ENCODE data around the gene SHISA6.

Gene SHISA6

GRCh38 chr17:11539637-11540036, 298.6 kb downstream of the SHISA6 start:
- DNase-seq (ENCODE audit: low read depth): no peak

- no peak for DNase-seq (ENCODE audit: low read depth)
Measured at GRCh38 chr17:11545002-11545401, 304.0 kb downstream of the SHISA6 start.

GRCh38 chr17:11545696-11546095, 304.7 kb downstream of the SHISA6 start:
- no peak for DNase-seq (ENCODE audit: low read depth)

GRCh38 chr17:11547853-11548252, 306.8 kb downstream of the SHISA6 start:
- DNase-seq (ENCODE audit: low read depth): no peak

GRCh38 chr17:11548398-11548797, 307.4 kb downstream of the SHISA6 start:
- no peak for DNase-seq (ENCODE audit: low read depth)

- DNase-seq (ENCODE audit: low read depth): no peak
Measured at GRCh38 chr17:11550431-11550830, 309.4 kb downstream of the SHISA6 start.

- no peak for DNase-seq (ENCODE audit: low read depth)
Measured at GRCh38 chr17:11551442-11551841, 310.4 kb downstream of the SHISA6 start.

- DNase-seq (ENCODE audit: low read depth): no peak
Measured at GRCh38 chr17:11553135-11553534, 312.1 kb downstream of the SHISA6 start.

- DNase-seq (ENCODE audit: low read depth): no peak
Measured at GRCh38 chr17:11554042-11554441, 313.0 kb downstream of the SHISA6 start.

GRCh38 chr17:11554542-11554941, 313.5 kb downstream of the SHISA6 start:
- DNase-seq (ENCODE audit: low read depth): no peak

GRCh38 chr17:11555530-11555929, 314.5 kb downstream of the SHISA6 start:
- DNase-seq (ENCODE audit: low read depth): no peak

- DNase-seq (ENCODE audit: low read depth): no peak
Measured at GRCh38 chr17:11557727-11558452, 316.9 kb downstream of the SHISA6 start.

- no peak for DNase-seq (ENCODE audit: low read depth)
Measured at GRCh38 chr17:11558681-11559234, 317.7 kb downstream of the SHISA6 start.

GRCh38 chr17:11559601-11560000, 318.6 kb downstream of the SHISA6 start:
- no peak for DNase-seq (ENCODE audit: low read depth)

- DNase-seq (ENCODE audit: low read depth): no peak
Measured at GRCh38 chr17:11561281-11561680, 320.3 kb downstream of the SHISA6 start.

- DNase-seq (ENCODE audit: low read depth): no peak
Measured at GRCh38 chr17:11561702-11562101, 320.7 kb downstream of the SHISA6 start.

GRCh38 chr17:11564589-11565380, 323.8 kb downstream of the SHISA6 start:
- DNase-seq (ENCODE audit: low read depth): no peak

- DNase-seq (ENCODE audit: low read depth): no peak
Measured at GRCh38 chr17:11565591-11565990, 324.6 kb downstream of the SHISA6 start.

GRCh38 chr17:11578998-11579397, 338.0 kb downstream of the SHISA6 start:
- DNase-seq (ENCODE audit: low read depth): no peak

GRCh38 chr17:11580677-11581076, 339.7 kb downstream of the SHISA6 start:
- DNase-seq (ENCODE audit: low read depth): no peak

GRCh38 chr17:11582217-11582616, 341.2 kb downstream of the SHISA6 start:
- DNase-seq (ENCODE audit: low read depth): no peak

- no peak for DNase-seq (ENCODE audit: low read depth)
Measured at GRCh38 chr17:11583306-11583992, 342.4 kb downstream of the SHISA6 start.

- DNase-seq (ENCODE audit: low read depth): no peak
Measured at GRCh38 chr17:11589716-11590115, 348.7 kb downstream of the SHISA6 start.
